K562 (cell line): ENCODE results near the gene CDH12. TPM values are rescaled to one million over a fixed set of nuclear protein-coding genes. Genes with fewer than 3 reads are reported as not detected.

Experiments
- ATAC-seq: fragments of 200-7000 bp; cut with Tn5 transposase; 3 replicates; pipeline ENCODE4 v1.9.1; 2020; ENCODE audit warnings: moderate library complexity
- BruUV-seq: library from RNA; stranded (reverse); fragments of 400-500 nt; replicated peaks from 2 replicates; lab custom pipeline; 2021; lab: Mats Ljungman, UMichigan
- CTCF ChIA-PET: fragments of 300-600 bp; formaldehyde crosslinking; extraction: SDS; loops from one replicate; lab custom pipeline; 2021; ENCODE audit warnings: low intra/inter-chr PET ratio; lab: Yijun Ruan, JAX
- POLR2A ChIA-PET: fragments of 300-600, 350-650 bp; sonication (Branson Sonifier 250); formaldehyde crosslinking; extraction: SDS; loops from one replicate; lab custom pipeline; 2021; ENCODE audit warnings: antibody characterized with exemption, inconsistent platforms; lab: Yijun Ruan, JAX
- DNase-seq, 4 experiments: peaks; one replicate each; pipeline versions ENCODE4 v3.0.0 to v3.0.0-alpha.2; 2011 to 2018; ENCODE audit warnings: low spot score in 3 of 4, mixed read lengths in 3 of 4; ENCODE audit errors: extremely low read depth in 1 of 4
- FAIRE-seq: peaks from 2 replicates; lab custom pipeline; 2011; peaks lifted over from hg19 to GRCh38; lab: Jason Lieb, UNC
- H2AFZ ChIP-seq: 2 replicates; pipeline ENCODE4 v1.6.0; 2011; ENCODE audit warnings: low read depth, low read length, control low read depth, inconsistent platforms
- H3K27ac ChIP-seq: fragments of 200-600 bp; 3 replicates; pipeline ENCODE4 v1.8.0; 2011; ENCODE audit warnings: low read depth, mild to moderate bottlenecking, control low read depth, inconsistent platforms, low read length, moderate library complexity, mixed read lengths; ENCODE audit errors: extremely low read depth
- H3K27me3 ChIP-seq, 2 experiments: fragments of 300-600 bp in 1 of 2; 2 replicates in 1 of 2; 3 replicates in 1 of 2; pipeline versions ENCODE4 v1.6.0 to v1.8.0; 2011; ENCODE audit warnings: inconsistent platforms in 2 of 2, low read length in 2 of 2, mild to moderate bottlenecking in 1 of 2, mixed read lengths in 1 of 2, moderate library complexity in 1 of 2; ENCODE audit not compliant: control insufficient read depth in 2 of 2, insufficient read depth in 2 of 2
- H3K36me3 ChIP-seq: fragments of 300-600 bp; 3 replicates; pipeline ENCODE4 v1.8.0; 2011; ENCODE audit warnings: mild to moderate bottlenecking, low read length, inconsistent platforms; ENCODE audit not compliant: control insufficient read depth, insufficient read depth
- H3K4me1 ChIP-seq, 2 experiments: fragments of 200-600 bp in 1 of 2; replicated peaks in 1 of 2; 2 replicates in 1 of 2; 3 replicates in 1 of 2; pipeline versions ENCODE4 v1.5.1 to v1.8.0; 2011; ENCODE audit warnings: inconsistent platforms in 2 of 2, low read length in 2 of 2, mild to moderate bottlenecking in 1 of 2, mixed read lengths in 1 of 2, moderate library complexity in 1 of 2; ENCODE audit not compliant: control insufficient read depth in 2 of 2, insufficient read depth in 2 of 2
- H3K4me2 ChIP-seq: 2 replicates; pipeline ENCODE4 v1.6.1; 2011; ENCODE audit warnings: low read length, control low read depth, inconsistent platforms, mixed read lengths; ENCODE audit not compliant: insufficient read depth
- H3K4me3 ChIP-seq: fragments of 200-600 bp; sonication (generic), shearing (Covaris generic); 2 replicates; pipeline ENCODE4 v1.5.1; 2016; ENCODE audit warnings: control low read depth, inconsistent platforms
- H3K79me2 ChIP-seq: fragments of 200-600 bp; 3 replicates; pipeline ENCODE4 v1.8.0; 2011; ENCODE audit warnings: low read length, inconsistent platforms; ENCODE audit not compliant: control insufficient read depth, insufficient read depth
- H3K9ac ChIP-seq, 2 experiments: 2 replicates each; pipeline versions ENCODE4 v1.6.0 to v1.6.1; 2011; ENCODE audit warnings: low read depth in 2 of 2, low read length in 2 of 2, control low read depth in 1 of 2, inconsistent platforms in 1 of 2, mild to moderate bottlenecking in 1 of 2, mixed read lengths in 1 of 2; ENCODE audit not compliant: insufficient read depth in 1 of 2
- H3K9me1 ChIP-seq: one replicate; pipeline ENCODE4 v1.6.0; 2011; ENCODE audit warnings: inconsistent platforms, mild to moderate bottlenecking, low read length, moderate library complexity; ENCODE audit not compliant: control insufficient read depth, insufficient read depth
- H3K9me3 ChIP-seq: replicated peaks from 2 replicates; pipeline ENCODE4 v1.5.1; 2011; ENCODE audit warnings: low read depth, low read length, inconsistent platforms; ENCODE audit not compliant: control insufficient read depth, insufficient read depth
- H4K20me1 ChIP-seq: replicated peaks from 2 replicates; pipeline ENCODE4 v1.6.1; 2011; ENCODE audit warnings: low read length, inconsistent platforms, mixed read lengths; ENCODE audit not compliant: control insufficient read depth, insufficient read depth
- C11orf30 ChIP-seq: fragments of 450-650 bp; IDR thresholded peaks from 2 replicates; pipeline ENCODE4 v1.6.1; 2016; ENCODE audit warnings: low read depth, mild to moderate bottlenecking
- FOXM1 ChIP-seq, 2 experiments: fragments of 450-650 bp in 1 of 2; sonication (generic) in 1 of 2; formaldehyde crosslinking in 1 of 2; IDR thresholded peaks; 2 replicates each; pipeline versions ENCODE4 v1.6.1 to v1.9.0; 2017 to 2022; ENCODE audit warnings: low read depth in 2 of 2, mild to moderate bottlenecking in 2 of 2, missing genetic modification reagents in 1 of 2, moderate library complexity in 1 of 2
- NFYB ChIP-seq: IDR thresholded peaks from 2 replicates; pipeline ENCODE4 v1.6.1; 2011; ENCODE audit warnings: mild to moderate bottlenecking, moderate library complexity; ENCODE audit not compliant: insufficient read length; ENCODE audit errors: extremely low read depth
- ZNF316 ChIP-seq: fragments of 450-650 bp; IDR thresholded peaks from 2 replicates; pipeline ENCODE4 v1.6.1; 2016
- WGBS: fragments of 100-300 bp; shearing (Covaris generic); methylation state at CpG from one replicate; pipeline ENCODE4 v1.1.6; 2016; ENCODE audit warnings: low coverage, mixed read lengths; ENCODE audit not compliant: insufficient coverage; ENCODE audit errors: missing lambda C conversion rate; 5-methylcytosine and 5-hydroxymethylcytosine counted together
- in situ Hi-C: fragments of 300-500 bp; cut with MboI; formaldehyde crosslinking; loops from 4 replicates; pipeline ENCODE4 v1.15.0; 2018; ENCODE audit warnings: inconsistent platforms, mixed read lengths
- intact Hi-C: fragments of 100-400 bp; cut with micrococcal nuclease; formaldehyde crosslinking; loops from 2 replicates; pipeline ENCODE4 v1.14.2; 2022
- polyA plus RNA-seq, 8 experiments: library from polyadenylated mRNA; depleted of rRNA in 4 of 8; stranded (reverse) in 5 of 8; unstranded in 3 of 8; fragments of >200 nt; fragmentation: Nextera tagmentation in 2 of 8; fragmentation: Illumina TruSeq in 1 of 8; extraction: Ambion mirVana in 2 of 8; extraction: Trizol in 1 of 8; gene quantifications; 2 replicates each; pipeline versions ENCODE4 v1.2.1 to v1.2.3, GENCODE V29; 2011 to 2014; ENCODE audit warnings: inconsistent platforms in 1 of 8, missing spikeins in 1 of 8
- total RNA-seq, 7 experiments: library from RNA; depleted of rRNA in 6 of 7; stranded (reverse); fragments of >200 nt in 6 of 7; fragmentation: Illumina TruSeq in 2 of 7; extraction: Trizol in 2 of 7; gene quantifications; 2 replicates each; pipeline versions ENCODE4 v1.2.1 to v1.2.3, GENCODE V29; 2011 to 2021; ENCODE audit warnings: low replicate concordance in 1 of 7
- TF ChIP-seq, protein P1 (sequence below): IDR thresholded peaks from 2 replicates; pipeline ENCODE4 v1.6.1; 2011; ENCODE audit warnings: borderline replicate concordance, low read depth, mild to moderate bottlenecking, moderate library complexity, low read length; ENCODE audit not compliant: insufficient read depth, poor library complexity, severe bottlenecking

The CDH12 gene
- total and polyA plus RNA-seq, 9 of the 15 experiments (the other 6 are each of a cell fraction or from before 2014, with no cell fraction given), result 0.03 to 1.7 (median 0.37) TPM

DNA sequence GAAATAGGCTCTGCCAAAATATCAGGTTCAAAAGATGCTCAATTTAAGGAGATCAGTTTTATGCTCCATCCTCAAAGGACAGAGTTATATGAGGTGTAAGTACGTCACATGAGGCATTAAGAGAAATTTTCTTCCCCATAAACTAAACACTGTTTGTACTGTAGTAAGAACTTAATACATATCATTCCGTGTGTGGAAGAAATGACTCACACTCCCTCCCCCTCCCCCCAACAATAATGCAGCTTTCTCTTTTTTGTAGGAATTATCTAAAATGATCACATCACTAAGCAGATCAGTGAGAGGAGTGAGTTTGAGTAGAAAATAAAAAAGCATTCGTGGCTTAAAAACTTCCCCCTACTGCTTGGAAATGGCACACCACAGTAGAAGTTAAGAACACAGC lies 2.2 kb downstream of the CDH12 start:
- BruUV-seq, result no TSS peak
- Histone ChIP-seq H3K79me2 (no peaks in the 10 kb centered on the region), H3K4me3 (no peak overlapping the region), H3K4me1 (no peaks in the 10 kb centered on the region), H3K9me1 (no peaks in the 10 kb centered on the region), H3K4me2 (no peak overlapping the region), H3K9me3 (no peaks in the 10 kb centered on the region; the same call in 1 of the 2 replicates), H3K27me3 (no peaks in the 10 kb centered on the region), H3K9ac (no peak overlapping the region), H4K20me1 (no peaks in the 10 kb centered on the region), H3K27ac (no peak overlapping the region), H3K36me3 (no peaks in the 10 kb centered on the region), H2AFZ (no peak overlapping the region)
- DNase-seq (no peak), FAIRE-seq (no peak), ATAC-seq (no peak)
- ChIA-PET POLR2A (no interaction called here), CTCF (no interaction called here)
- intact Hi-C loops, result no loop called here
- WGBS, result 0% methylated on average over 3 of the region's 3 CpGs
- TF ChIP-seq FOXM1 (IDR thresholded peaks at IDR 0.05; ENCODE audit: low read depth) (no peak), FOXM1 (CRISPR knock-in tag; IDR thresholded peaks at IDR 0.05; ENCODE audit: low read depth) (no peak)
- TF ChIP-seq, protein P1, sequence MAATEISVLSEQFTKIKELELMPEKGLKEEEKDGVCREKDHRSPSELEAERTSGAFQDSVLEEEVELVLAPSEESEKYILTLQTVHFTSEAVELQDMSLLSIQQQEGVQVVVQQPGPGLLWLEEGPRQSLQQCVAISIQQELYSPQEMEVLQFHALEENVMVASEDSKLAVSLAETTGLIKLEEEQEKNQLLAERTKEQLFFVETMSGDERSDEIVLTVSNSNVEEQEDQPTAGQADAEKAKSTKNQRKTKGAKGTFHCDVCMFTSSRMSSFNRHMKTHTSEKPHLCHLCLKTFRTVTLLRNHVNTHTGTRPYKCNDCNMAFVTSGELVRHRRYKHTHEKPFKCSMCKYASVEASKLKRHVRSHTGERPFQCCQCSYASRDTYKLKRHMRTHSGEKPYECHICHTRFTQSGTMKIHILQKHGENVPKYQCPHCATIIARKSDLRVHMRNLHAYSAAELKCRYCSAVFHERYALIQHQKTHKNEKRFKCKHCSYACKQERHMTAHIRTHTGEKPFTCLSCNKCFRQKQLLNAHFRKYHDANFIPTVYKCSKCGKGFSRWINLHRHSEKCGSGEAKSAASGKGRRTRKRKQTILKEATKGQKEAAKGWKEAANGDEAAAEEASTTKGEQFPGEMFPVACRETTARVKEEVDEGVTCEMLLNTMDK, result no peak
- in situ Hi-C loops, result no loop called here

- Histone ChIP-seq H3K36me3 (no peaks in the 10 kb centered on the region), H2AFZ (no peak overlapping the region), H3K27me3 (no peaks in the 10 kb centered on the region), H3K4me2 (no peak overlapping the region), H3K4me1 (no peaks in the 10 kb centered on the region), H3K79me2 (no peaks in the 10 kb centered on the region), H3K9me3 (no peaks in the 10 kb centered on the region; the same call in 1 of the 2 replicates), H3K4me3 (no peak overlapping the region), H3K9ac (no peak overlapping the region), H3K9me1 (no peaks in the 10 kb centered on the region), H3K27ac (no peak overlapping the region), H4K20me1 (no peaks in the 10 kb centered on the region)
- ATAC-seq (no peak), DNase-seq (no peak), FAIRE-seq (no peak)
- WGBS, result 0% methylated on average over 2 of the region's 2 CpGs
- TF ChIP-seq C11orf30 (peak; percentile 6; the same call in 1 of the 2 replicates), NFYB (no peak), ZNF316 (peak; percentile 68)
- no TSS peak for BruUV-seq
- ChIA-PET CTCF (no interaction called here), POLR2A (no interaction called here)
- in situ Hi-C loops, result no loop called here
- intact Hi-C loops, result no loop called here
These were observed 6.5 kb downstream of the CDH12 start for GRCh38 chr5:22846693-22847092.
